Choroid plexus epithelial cell (primary cell): Measurements from ENCODE around the gene HNRNPU.
"Not testable (repeated sequence)": the region's sequence is repeated elsewhere in the genome, so short reads cannot be mapped to it uniquely, and the experiment has no call there.

Experiments used
- DNase-seq: peaks from one replicate; pipeline ENCODE4 v3.0.0-alpha.2; 2010; ENCODE audit warnings: low read depth
- H3K4me3 ChIP-seq: 2 replicates; pipeline ENCODE4 v1.5.1; 2011; ENCODE audit warnings: low read depth, mild to moderate bottlenecking, control low read depth, low read length, moderate library complexity
- TF ChIP-seq, protein P1 (sequence below): conservative IDR thresholded peaks from 2 replicates; pipeline ENCODE4 v1.5.1; 2011; ENCODE audit warnings: low read depth, mild to moderate bottlenecking, control low read depth, inconsistent platforms, low read length, moderate library complexity

HNRNPU gene

DNA sequence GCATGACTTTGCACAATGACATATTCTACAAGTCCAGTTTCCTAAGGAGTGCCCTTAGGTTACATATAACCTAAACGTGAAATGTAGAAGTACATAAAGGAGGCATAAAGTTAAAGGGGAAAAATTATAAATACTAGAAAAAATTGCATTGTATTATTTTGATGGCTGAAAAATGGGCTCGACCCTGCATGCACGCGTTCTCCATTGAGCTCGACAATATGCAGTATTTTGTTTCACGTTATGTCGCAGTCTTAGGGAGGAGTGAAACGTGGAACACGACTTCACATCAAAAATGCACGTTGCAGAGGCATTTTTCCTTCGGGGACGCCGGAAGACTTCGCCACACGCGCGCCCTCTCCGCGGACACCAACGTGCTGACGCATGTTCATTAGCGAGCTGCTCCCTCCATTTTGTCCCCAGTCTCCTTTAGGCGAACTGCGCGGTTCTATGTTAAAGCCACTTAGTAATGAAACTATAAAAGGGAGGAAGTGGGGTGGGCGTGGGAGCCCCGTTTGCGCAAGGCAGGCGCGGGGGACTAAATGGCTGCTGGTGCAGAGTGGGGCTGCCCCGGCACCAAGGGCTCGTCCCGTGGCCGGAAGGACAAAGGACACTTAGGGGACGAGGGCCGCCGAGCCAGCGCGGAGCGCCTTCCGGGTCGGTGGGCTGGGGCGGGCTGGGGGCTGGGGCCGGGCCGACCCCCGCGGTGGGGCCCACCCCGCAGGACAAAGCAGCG lies 29.6 kb downstream of the HNRNPU start:
- TF ChIP-seq, protein P1, sequence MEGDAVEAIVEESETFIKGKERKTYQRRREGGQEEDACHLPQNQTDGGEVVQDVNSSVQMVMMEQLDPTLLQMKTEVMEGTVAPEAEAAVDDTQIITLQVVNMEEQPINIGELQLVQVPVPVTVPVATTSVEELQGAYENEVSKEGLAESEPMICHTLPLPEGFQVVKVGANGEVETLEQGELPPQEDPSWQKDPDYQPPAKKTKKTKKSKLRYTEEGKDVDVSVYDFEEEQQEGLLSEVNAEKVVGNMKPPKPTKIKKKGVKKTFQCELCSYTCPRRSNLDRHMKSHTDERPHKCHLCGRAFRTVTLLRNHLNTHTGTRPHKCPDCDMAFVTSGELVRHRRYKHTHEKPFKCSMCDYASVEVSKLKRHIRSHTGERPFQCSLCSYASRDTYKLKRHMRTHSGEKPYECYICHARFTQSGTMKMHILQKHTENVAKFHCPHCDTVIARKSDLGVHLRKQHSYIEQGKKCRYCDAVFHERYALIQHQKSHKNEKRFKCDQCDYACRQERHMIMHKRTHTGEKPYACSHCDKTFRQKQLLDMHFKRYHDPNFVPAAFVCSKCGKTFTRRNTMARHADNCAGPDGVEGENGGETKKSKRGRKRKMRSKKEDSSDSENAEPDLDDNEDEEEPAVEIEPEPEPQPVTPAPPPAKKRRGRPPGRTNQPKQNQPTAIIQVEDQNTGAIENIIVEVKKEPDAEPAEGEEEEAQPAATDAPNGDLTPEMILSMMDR = no peak
- DNase-seq = peak; percentile 92
- peak overlapping the region; percentile 82 for H3K4me3 ChIP-seq

DNA sequence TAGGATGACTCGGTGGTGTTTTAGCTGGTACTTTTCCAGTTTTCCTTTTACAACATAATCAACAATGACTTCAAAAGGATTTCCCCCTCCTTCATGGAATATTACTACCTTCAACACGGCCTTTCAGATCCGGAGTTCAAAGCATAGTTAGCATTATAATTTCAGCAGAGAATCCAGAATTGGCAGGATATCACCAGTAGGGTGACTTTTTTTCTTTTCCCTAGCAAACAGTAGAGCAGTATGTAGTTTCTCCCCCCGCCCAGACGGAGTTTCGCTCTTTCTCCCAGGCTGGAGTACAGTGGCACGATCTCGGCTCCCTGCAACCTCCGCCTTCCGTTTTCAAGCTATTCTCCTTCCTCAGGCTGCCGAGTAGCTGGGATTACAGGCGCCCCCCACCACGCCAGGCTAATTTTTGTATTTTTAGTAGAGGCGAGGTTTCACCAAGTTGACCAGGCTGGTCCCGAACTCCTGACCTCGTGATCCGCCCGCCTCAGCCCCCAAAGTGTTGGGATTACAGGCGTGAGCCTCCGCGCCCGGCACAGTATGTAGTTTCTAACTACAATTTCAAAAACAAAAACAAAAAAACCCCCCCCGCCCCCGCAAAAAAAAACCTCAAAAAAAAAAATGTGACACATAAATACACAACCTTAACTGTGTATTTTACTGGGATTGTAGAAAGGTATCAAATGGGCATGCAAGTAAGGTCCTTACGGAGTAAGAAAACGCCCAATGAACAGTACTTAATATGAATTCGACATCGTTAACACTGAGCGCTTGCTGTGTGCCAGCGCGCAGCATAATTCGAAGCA lies 30.4 kb downstream of the HNRNPU start:
- peak overlapping the region; percentile 82 for H3K4me3 ChIP-seq
- peak; percentile 85 for DNase-seq
- TF ChIP-seq, protein P1 = peak; percentile 31

DNA sequence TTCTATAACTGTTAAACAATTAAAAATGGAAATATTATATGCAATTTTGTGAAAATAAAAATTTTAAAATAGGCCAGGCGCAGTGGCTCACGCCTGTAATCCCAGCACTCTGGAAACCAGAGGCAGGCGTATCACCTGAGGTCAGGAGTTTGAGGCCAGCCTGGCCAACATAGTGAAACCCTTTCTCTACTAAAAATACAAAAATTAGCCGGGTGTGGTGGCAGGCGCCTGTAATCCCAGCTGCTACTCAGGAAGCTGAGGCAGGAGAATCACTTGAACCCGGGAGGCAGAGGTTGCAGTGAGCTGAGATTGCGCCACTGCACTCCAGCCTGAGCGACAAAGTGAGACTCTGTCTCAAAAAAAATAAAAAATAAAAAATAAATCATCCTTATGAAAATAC lies 31.1 kb downstream of the HNRNPU start:
- DNase-seq, H3K4me3 ChIP-seq: not testable (repeated sequence)

DNA sequence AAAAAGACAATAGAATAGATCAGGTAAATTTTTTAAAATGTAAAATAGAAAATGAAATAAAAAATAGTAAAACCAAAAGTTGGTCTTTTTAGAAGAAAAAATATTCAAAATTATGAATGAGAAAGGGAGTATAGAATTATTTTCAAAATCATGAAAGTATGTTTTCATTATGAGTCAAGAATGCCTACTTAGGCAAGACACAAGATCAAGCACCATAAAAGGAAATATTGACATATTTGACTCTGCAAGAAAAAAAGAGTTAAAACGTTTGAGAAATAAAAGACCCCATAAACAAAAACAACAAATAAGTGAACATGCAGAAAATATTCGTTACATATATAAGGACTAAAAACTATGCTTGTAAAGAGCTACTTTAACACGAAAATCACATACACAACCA lies 33.7 kb downstream of the HNRNPU start:
- no peak overlapping the region for H3K4me3 ChIP-seq
- DNase-seq = peak; percentile 33
- TF ChIP-seq, protein P1 = no peak

DNA sequence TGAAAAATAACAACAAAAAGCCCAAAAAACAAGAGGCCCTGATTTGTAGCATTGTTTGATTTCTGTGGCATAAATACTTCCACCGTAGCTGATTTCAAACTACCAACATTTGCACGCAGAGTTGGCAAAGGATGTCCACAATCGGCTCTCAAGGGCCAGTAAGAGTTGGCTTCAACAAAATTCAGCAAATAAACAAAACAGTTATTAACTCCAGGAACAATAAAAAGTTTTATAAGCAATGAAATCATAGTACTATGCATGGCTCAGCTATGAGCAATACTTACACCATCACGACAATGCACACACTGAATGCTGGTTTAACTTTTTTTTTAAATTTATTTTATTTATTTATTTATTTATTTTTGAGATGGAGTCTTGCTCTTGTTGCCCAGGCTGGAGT lies 37.6 kb downstream of the HNRNPU start:
- TF ChIP-seq, protein P1 = no peak
- DNase-seq = no peak
- no peak overlapping the region for H3K4me3 ChIP-seq

DNA sequence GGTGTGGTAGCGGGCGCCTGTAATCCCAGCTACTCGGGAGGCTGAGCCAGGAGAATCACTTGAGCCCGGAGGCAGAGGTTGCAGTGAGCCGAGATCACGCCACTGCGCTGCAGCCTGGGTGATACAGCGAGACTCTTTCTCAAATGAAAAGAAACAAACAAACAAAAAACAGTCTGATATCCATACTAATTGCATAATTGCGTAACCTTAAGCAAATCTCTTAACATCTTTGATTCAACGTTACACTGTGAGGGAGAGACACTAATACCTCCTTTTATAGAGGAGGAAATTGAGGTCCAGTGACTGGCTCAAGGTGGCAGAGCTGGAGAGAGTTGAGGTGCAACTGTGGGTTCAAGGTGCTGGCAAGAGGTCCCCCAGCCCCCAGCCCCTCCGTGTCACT lies 41.5 kb downstream of the HNRNPU start:
- TF ChIP-seq, protein P1 = no peak
- DNase-seq = no peak

DNA sequence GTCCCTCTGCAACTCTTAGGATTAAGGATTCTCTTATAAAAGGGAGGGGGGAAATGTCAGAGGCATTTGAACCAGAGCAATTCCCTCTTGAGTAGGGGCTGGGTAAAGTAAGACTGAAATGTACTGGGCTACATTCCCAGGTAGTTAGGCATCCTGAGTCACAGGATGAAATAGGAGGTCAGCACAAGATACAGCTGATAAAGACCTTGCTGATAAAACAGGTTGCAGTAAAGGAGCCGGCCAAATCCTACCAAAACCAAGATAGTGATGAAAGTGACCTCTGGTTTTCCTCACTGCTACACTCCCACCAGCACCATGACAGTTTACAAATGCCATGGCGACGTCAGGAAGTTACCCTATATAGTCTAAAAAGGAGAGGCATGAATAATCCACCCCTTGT lies 43.2 kb downstream of the HNRNPU start:
- no peak for DNase-seq
- TF ChIP-seq, protein P1 = no peak
- H3K4me3 ChIP-seq = no peak overlapping the region

More for the DNA sequence above, 41.5 kb downstream of the HNRNPU start:
- no peak overlapping the region for H3K4me3 ChIP-seq
